Muscle layer of colon (tissue), 2 donors: Measurements from ENCODE around the gene LRRC1.

Experiments
- H3K27ac ChIP-seq: one replicate; pipeline ENCODE4 v1.7.0; 2013; ENCODE audit warnings: low read depth, mild to moderate bottlenecking, low read length, moderate library complexity
- H3K27me3 ChIP-seq, 2 donors: one replicate each; pipeline ENCODE4 v1.7.0; 2013; ENCODE audit warnings: low read length in 2 of 2, mild to moderate bottlenecking in 2 of 2; ENCODE audit not compliant: insufficient read depth in 2 of 2, control insufficient read depth in 1 of 2
- H3K36me3 ChIP-seq: one replicate; pipeline ENCODE4 v1.7.0; 2013; ENCODE audit warnings: mild to moderate bottlenecking, low read length; ENCODE audit not compliant: insufficient read depth
- H3K4me1 ChIP-seq: one replicate; pipeline ENCODE4 v1.7.0; 2013; ENCODE audit warnings: mild to moderate bottlenecking, low read length; ENCODE audit not compliant: insufficient read depth
- H3K4me3 ChIP-seq, 2 donors: one replicate each; pipeline ENCODE4 v1.7.0; 2013; ENCODE audit warnings: low read length in 2 of 2, low read depth in 1 of 2, mild to moderate bottlenecking in 1 of 2, moderate library complexity in 1 of 2
- H3K9ac ChIP-seq: one replicate; pipeline ENCODE4 v1.7.0; 2013; ENCODE audit warnings: low read length
- H3K9me3 ChIP-seq: one replicate; pipeline ENCODE4 v1.7.0; 2013; ENCODE audit warnings: mild to moderate bottlenecking, low read length
- donor health status: abdominal sarcoma.
- donor health status: Adenocarcinoma of cecum.

The LRRC1 gene

GRCh38 chr6:53794720-53795339 is at the start of gene LRRC1:
Gene LRRC1, plus strand, starts transcription at chr6:53795005. Its CDS starts 252 bp downstream, at chr6:53795257.
- Histone ChIP-seq H3K4me3 (peak within 1 kb of the TSS; percentile 76 to 91), H3K27me3 (no peaks in the 10 kb centered on the region), H3K9me3 (no peaks in the 10 kb centered on the region), H3K4me1 (peaks cover 17% of the 10 kb centered on the region), H3K36me3 (no peaks in the 10 kb centered on the region), H3K27ac (peak within 1 kb of the TSS; percentile 79), H3K9ac (peak within 1 kb of the TSS; percentile 85)

- Histone ChIP-seq H3K9me3 (no peaks in the 10 kb centered on the region), H3K4me1 (no peaks in the 10 kb centered on the region), H3K27me3 (no peaks in the 10 kb centered on the region), H3K27ac (no peak overlapping the region), H3K4me3 (no peak overlapping the region), H3K9ac (no peak overlapping the region), H3K36me3 (no peaks in the 10 kb centered on the region)
Measured at GRCh38 chr6:53746442-53747103, 48.2 kb upstream of the LRRC1 start.

GRCh38 chr6:53750052-53750650 is 44.7 kb upstream of the LRRC1 start:
- no peak overlapping the region for H3K9ac ChIP-seq
- H3K9me3 ChIP-seq, result no peaks in the 10 kb centered on the region
- no peaks in the 10 kb centered on the region for H3K36me3 ChIP-seq
- H3K4me3 ChIP-seq, result no peak overlapping the region
- H3K27ac ChIP-seq, result no peak overlapping the region
- no peaks in the 10 kb centered on the region for H3K27me3 ChIP-seq
- H3K4me1 ChIP-seq, result no peaks in the 10 kb centered on the region

- Histone ChIP-seq H3K9me3 (no peaks in the 10 kb centered on the region), H3K4me1 (no peaks in the 10 kb centered on the region), H3K27me3 (no peaks in the 10 kb centered on the region), H3K27ac (no peak overlapping the region), H3K4me3 (no peak overlapping the region), H3K36me3 (no peaks in the 10 kb centered on the region), H3K9ac (no peak overlapping the region)
Measured at GRCh38 chr6:53751417-53751816, 43.4 kb upstream of the LRRC1 start.

- Histone ChIP-seq H3K4me3 (no peak overlapping the region), H3K27me3 (no peaks in the 10 kb centered on the region), H3K4me1 (no peaks in the 10 kb centered on the region), H3K9me3 (no peaks in the 10 kb centered on the region), H3K9ac (no peak overlapping the region), H3K27ac (no peak overlapping the region), H3K36me3 (no peaks in the 10 kb centered on the region)
Measured at GRCh38 chr6:53752440-53752839, 42.4 kb upstream of the LRRC1 start.

GRCh38 chr6:53752856-53753255 is 41.9 kb upstream of the LRRC1 start:
- Histone ChIP-seq H3K4me3 (no peak overlapping the region), H3K9me3 (no peaks in the 10 kb centered on the region), H3K4me1 (no peaks in the 10 kb centered on the region), H3K27ac (no peak overlapping the region), H3K36me3 (no peaks in the 10 kb centered on the region), H3K9ac (no peak overlapping the region), H3K27me3 (no peaks in the 10 kb centered on the region)

GRCh38 chr6:53754330-53754729 is 40.5 kb upstream of the LRRC1 start:
- H3K27ac ChIP-seq, result no peak overlapping the region
- no peak overlapping the region for H3K4me3 ChIP-seq
- H3K9me3 ChIP-seq, result no peaks in the 10 kb centered on the region
- no peaks in the 10 kb centered on the region for H3K36me3 ChIP-seq
- no peaks in the 10 kb centered on the region for H3K27me3 ChIP-seq
- no peaks in the 10 kb centered on the region for H3K4me1 ChIP-seq
- no peak overlapping the region for H3K9ac ChIP-seq

GRCh38 chr6:53756396-53756795 is 38.4 kb upstream of the LRRC1 start:
- Histone ChIP-seq H3K4me1 (no peaks in the 10 kb centered on the region), H3K9ac (no peak overlapping the region), H3K4me3 (no peak overlapping the region), H3K9me3 (no peaks in the 10 kb centered on the region), H3K27me3 (no peaks in the 10 kb centered on the region), H3K27ac (no peak overlapping the region), H3K36me3 (no peaks in the 10 kb centered on the region)

- H3K36me3 ChIP-seq, result no peaks in the 10 kb centered on the region
- no peaks in the 10 kb centered on the region for H3K4me1 ChIP-seq
- no peak overlapping the region for H3K9ac ChIP-seq
- H3K4me3 ChIP-seq, result no peak overlapping the region
- H3K9me3 ChIP-seq, result no peaks in the 10 kb centered on the region
- no peaks in the 10 kb centered on the region for H3K27me3 ChIP-seq
- no peak overlapping the region for H3K27ac ChIP-seq
Measured at GRCh38 chr6:53758496-53758895, 36.3 kb upstream of the LRRC1 start.

- Histone ChIP-seq H3K9me3 (no peaks in the 10 kb centered on the region), H3K36me3 (no peaks in the 10 kb centered on the region), H3K4me3 (no peak overlapping the region), H3K27ac (no peak overlapping the region), H3K27me3 (no peaks in the 10 kb centered on the region), H3K9ac (no peak overlapping the region), H3K4me1 (no peaks in the 10 kb centered on the region)
Measured at GRCh38 chr6:53761036-53761435, 33.8 kb upstream of the LRRC1 start.

- H3K27me3 ChIP-seq, result no peaks in the 10 kb centered on the region
- H3K36me3 ChIP-seq, result no peaks in the 10 kb centered on the region
- H3K9me3 ChIP-seq, result no peaks in the 10 kb centered on the region
- no peaks in the 10 kb centered on the region for H3K4me1 ChIP-seq
- H3K4me3 ChIP-seq, result no peak overlapping the region
- H3K27ac ChIP-seq, result no peak overlapping the region
- H3K9ac ChIP-seq, result no peak overlapping the region
Measured at GRCh38 chr6:53765270-53765669, 29.5 kb upstream of the LRRC1 start.

- Histone ChIP-seq H3K36me3 (no peaks in the 10 kb centered on the region), H3K9me3 (no peaks in the 10 kb centered on the region), H3K27me3 (no peaks in the 10 kb centered on the region), H3K4me1 (no peaks in the 10 kb centered on the region), H3K9ac (no peak overlapping the region), H3K4me3 (no peak overlapping the region), H3K27ac (no peak overlapping the region)
Measured at GRCh38 chr6:53766930-53767329, 27.9 kb upstream of the LRRC1 start.
